Neural progenitor cell (in vitro differentiated cells): ENCODE results near the gene RELN. TPM values are rescaled to one million over a fixed set of nuclear protein-coding genes. Genes with fewer than 3 reads are reported as not detected.

ENCODE experiments used
- DNase-seq: peaks from one replicate; pipeline ENCODE4 v3.0.0-alpha.2; 2016; ENCODE audit warnings: low spot score
- H2AFZ ChIP-seq: fragments of 200-600 bp; sonication (generic); replicated peaks from 2 replicates; pipeline ENCODE4 v1.6.1; 2016; ENCODE audit warnings: antibody characterized with exemption
- H3F3A ChIP-seq: fragments of 200-600 bp; sonication (generic); 2 replicates; pipeline ENCODE4 v1.6.1; 2016; ENCODE audit warnings: antibody characterized with exemption, low read depth
- H3K27ac ChIP-seq: fragments of 200-600 bp; sonication (generic); 2 replicates; pipeline ENCODE4 v1.5.1; 2016; ENCODE audit warnings: mild to moderate bottlenecking
- H3K27me3 ChIP-seq: fragments of 200-600 bp; sonication (generic); 2 replicates; pipeline ENCODE4 v1.6.1; 2016; ENCODE audit warnings: mild to moderate bottlenecking, moderate library complexity
- H3K36me3 ChIP-seq: fragments of 200-600 bp; sonication (generic); 2 replicates; pipeline ENCODE4 v1.5.1; 2016
- H3K4me1 ChIP-seq: fragments of 200-600 bp; sonication (generic); 2 replicates; pipeline ENCODE4 v1.6.1; 2016; ENCODE audit warnings: mixed run types
- H3K4me2 ChIP-seq: fragments of 200-600 bp; sonication (generic); 2 replicates; pipeline ENCODE4 v1.6.1; 2016
- H3K4me3 ChIP-seq: fragments of 200-600 bp; sonication (generic); 2 replicates; pipeline ENCODE4 v1.5.1; 2016
- H3K79me2 ChIP-seq: fragments of 200-600 bp; sonication (generic); 2 replicates; pipeline ENCODE4 v1.6.1; 2016; ENCODE audit warnings: low read depth
- H3K9ac ChIP-seq: fragments of 200-600 bp; sonication (generic); 2 replicates; pipeline ENCODE4 v1.6.1; 2016
- H3K9me3 ChIP-seq: fragments of 200-600 bp; sonication (generic); 2 replicates; pipeline ENCODE4 v1.5.1; 2016; ENCODE audit warnings: low read depth
- H4K20me1 ChIP-seq: fragments of 200-600 bp; sonication (generic); 2 replicates; pipeline ENCODE4 v1.6.1; 2016; ENCODE audit warnings: low read depth
- H3K27ac Mint-ChIP-seq: 3 replicates; pipeline ENCODE4 v1.8.0; 2021; ENCODE audit warnings: mixed read lengths
- H3K27me3 Mint-ChIP-seq: 2 replicates; pipeline ENCODE4 v1.8.0; 2022; ENCODE audit warnings: low read depth, mild to moderate bottlenecking, inconsistent platforms, moderate library complexity, mixed read lengths; ENCODE audit not compliant: insufficient read depth
- H3K36me3 Mint-ChIP-seq: 3 replicates; pipeline ENCODE4 v1.8.0; 2021; ENCODE audit warnings: mixed read lengths
- H3K4me1 Mint-ChIP-seq: 3 replicates; pipeline ENCODE4 v1.8.0; 2021; ENCODE audit warnings: mixed read lengths
- H3K4me3 Mint-ChIP-seq: 3 replicates; pipeline ENCODE4 v1.8.0; 2021; ENCODE audit warnings: mild to moderate bottlenecking, moderate library complexity, mixed read lengths
- H3K9me3 Mint-ChIP-seq: 3 replicates; pipeline ENCODE4 v1.8.0; 2020; ENCODE audit warnings: mixed read lengths
- EZH2 ChIP-seq: fragments of 200-600 bp; sonication (generic); IDR thresholded peaks from 2 replicates; pipeline ENCODE4 v1.6.1; 2017; ENCODE audit warnings: antibody characterized with exemption, mild to moderate bottlenecking, moderate library complexity
- EZH2phosphoT487 ChIP-seq: fragments of 200-600 bp; sonication (generic); IDR thresholded peaks from 2 replicates; pipeline ENCODE4 v1.6.1; 2017; ENCODE audit warnings: antibody characterized with exemption
- total RNA-seq: library from RNA; depleted of rRNA; stranded (reverse); fragments of >200 nt; gene quantifications from 2 replicates; pipeline ENCODE4 v1.2.3, GENCODE V29; 2015; ENCODE audit warnings: low replicate concordance
- TF ChIP-seq, protein P1 (sequence below): fragments of 200-600 bp; sonication (generic); IDR thresholded peaks from 2 replicates; pipeline ENCODE4 v1.5.1; 2017; ENCODE audit warnings: antibody characterized with exemption, mild to moderate bottlenecking

Gene RELN
- total RNA-seq, 1 donor from 2014 or later: 0.02 TPM

DNA sequence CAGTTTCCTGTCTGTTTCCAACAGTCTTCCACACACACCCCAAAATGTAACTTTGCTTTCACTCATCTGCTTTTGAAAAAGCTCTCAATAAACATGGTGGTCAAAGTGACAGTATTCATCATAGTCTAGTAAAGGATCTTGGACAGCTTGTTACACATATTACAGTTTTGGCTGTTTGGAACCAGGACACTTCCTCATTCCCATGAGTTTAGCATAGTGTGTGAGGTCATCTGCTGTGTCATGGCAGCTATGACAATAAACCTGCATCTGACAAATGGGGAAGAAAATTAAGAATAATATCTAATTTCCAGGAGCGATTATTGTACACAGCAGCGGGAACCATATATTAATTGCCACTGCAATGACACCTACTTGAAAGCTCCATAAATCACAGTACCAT is 359.1 kb downstream of the RELN start:
- no peak overlapping the region for H3K4me3 ChIP-seq
- no peaks in the 10 kb centered on the region for H3K4me1 ChIP-seq
- TF ChIP-seq, protein P1, sequence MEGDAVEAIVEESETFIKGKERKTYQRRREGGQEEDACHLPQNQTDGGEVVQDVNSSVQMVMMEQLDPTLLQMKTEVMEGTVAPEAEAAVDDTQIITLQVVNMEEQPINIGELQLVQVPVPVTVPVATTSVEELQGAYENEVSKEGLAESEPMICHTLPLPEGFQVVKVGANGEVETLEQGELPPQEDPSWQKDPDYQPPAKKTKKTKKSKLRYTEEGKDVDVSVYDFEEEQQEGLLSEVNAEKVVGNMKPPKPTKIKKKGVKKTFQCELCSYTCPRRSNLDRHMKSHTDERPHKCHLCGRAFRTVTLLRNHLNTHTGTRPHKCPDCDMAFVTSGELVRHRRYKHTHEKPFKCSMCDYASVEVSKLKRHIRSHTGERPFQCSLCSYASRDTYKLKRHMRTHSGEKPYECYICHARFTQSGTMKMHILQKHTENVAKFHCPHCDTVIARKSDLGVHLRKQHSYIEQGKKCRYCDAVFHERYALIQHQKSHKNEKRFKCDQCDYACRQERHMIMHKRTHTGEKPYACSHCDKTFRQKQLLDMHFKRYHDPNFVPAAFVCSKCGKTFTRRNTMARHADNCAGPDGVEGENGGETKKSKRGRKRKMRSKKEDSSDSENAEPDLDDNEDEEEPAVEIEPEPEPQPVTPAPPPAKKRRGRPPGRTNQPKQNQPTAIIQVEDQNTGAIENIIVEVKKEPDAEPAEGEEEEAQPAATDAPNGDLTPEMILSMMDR: no peak
- TF ChIP-seq EZH2 (no peak), EZH2phosphoT487 (no peak)
- H3F3A ChIP-seq: no peaks in the 10 kb centered on the region
- H3K36me3 ChIP-seq: no peaks in the 10 kb centered on the region
- no peak overlapping the region for H3K4me2 ChIP-seq
- H4K20me1 ChIP-seq: no peaks in the 10 kb centered on the region
- no peaks in the 10 kb centered on the region for H3K79me2 ChIP-seq
- no peaks in the 10 kb centered on the region for H3K9me3 Mint-ChIP-seq
- H2AFZ ChIP-seq: no peak overlapping the region
- H3K27me3 Mint-ChIP-seq: no peaks in the 10 kb centered on the region
- DNase-seq: no peak
- H3K36me3 Mint-ChIP-seq: no peaks in the 10 kb centered on the region
- H3K27me3 ChIP-seq: no peaks in the 10 kb centered on the region
- H3K4me1 Mint-ChIP-seq: peaks cover 3% of the 10 kb centered on the region
- no peak overlapping the region for H3K4me3 Mint-ChIP-seq
- H3K9ac ChIP-seq: no peak overlapping the region
- no peak overlapping the region for H3K27ac ChIP-seq
- no peaks in the 10 kb centered on the region for H3K9me3 ChIP-seq
- H3K27ac Mint-ChIP-seq: no peak overlapping the region

GRCh38 chr7:103628742-103629141 is 360.7 kb downstream of the RELN start:
- TF ChIP-seq, protein P1: no peak
- TF ChIP-seq EZH2phosphoT487 (no peak), EZH2 (no peak)
- Histone ChIP-seq H3K9ac (no peak overlapping the region), H3K9me3 (no peaks in the 10 kb centered on the region), H2AFZ (no peak overlapping the region), H4K20me1 (no peaks in the 10 kb centered on the region), H3K79me2 (no peaks in the 10 kb centered on the region), H3K4me2 (no peak overlapping the region), H3K36me3 (no peaks in the 10 kb centered on the region), H3F3A (no peaks in the 10 kb centered on the region), H3K4me3 (no peak overlapping the region), H3K4me1 (no peaks in the 10 kb centered on the region), H3K27me3 (no peaks in the 10 kb centered on the region), H3K27ac (no peak overlapping the region)
- no peak for DNase-seq
- no peaks in the 10 kb centered on the region for H3K27me3 Mint-ChIP-seq
- H3K4me1 Mint-ChIP-seq: peaks cover 3% of the 10 kb centered on the region
- no peaks in the 10 kb centered on the region for H3K36me3 Mint-ChIP-seq
- no peak overlapping the region for H3K4me3 Mint-ChIP-seq
- no peak overlapping the region for H3K27ac Mint-ChIP-seq
- no peaks in the 10 kb centered on the region for H3K9me3 Mint-ChIP-seq

DNA sequence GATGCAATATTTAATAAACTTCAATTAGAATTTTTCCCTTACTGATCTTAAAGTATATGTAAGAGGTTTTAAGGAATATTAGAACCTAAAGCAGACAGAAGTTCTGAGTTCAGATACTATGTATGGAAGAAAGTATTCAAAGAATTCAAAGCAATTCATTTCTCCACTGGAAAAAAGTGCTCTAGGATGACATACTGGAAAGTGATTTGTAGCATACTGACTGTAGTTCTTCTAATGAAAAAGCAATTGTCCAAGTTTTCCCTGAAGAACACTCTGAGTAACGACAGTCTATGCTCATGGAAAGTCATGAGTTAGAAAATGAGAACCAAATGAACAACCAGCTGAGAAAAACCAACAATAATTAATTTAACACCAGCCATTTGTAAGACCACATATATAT is 362.7 kb downstream of the RELN start:
- peaks cover 3% of the 10 kb centered on the region for H3K4me1 Mint-ChIP-seq
- H3K9me3 Mint-ChIP-seq: no peaks in the 10 kb centered on the region
- H3F3A ChIP-seq: no peaks in the 10 kb centered on the region
- no peak overlapping the region for H3K27ac Mint-ChIP-seq
- no peak overlapping the region for H3K4me3 ChIP-seq
- H3K27me3 Mint-ChIP-seq: no peaks in the 10 kb centered on the region
- no peaks in the 10 kb centered on the region for H3K36me3 Mint-ChIP-seq
- no peak overlapping the region for H2AFZ ChIP-seq
- TF ChIP-seq EZH2phosphoT487: no peak
- TF ChIP-seq, protein P1: no peak
- TF ChIP-seq EZH2: no peak
- H3K27me3 ChIP-seq: no peaks in the 10 kb centered on the region
- H3K79me2 ChIP-seq: no peaks in the 10 kb centered on the region
- H3K27ac ChIP-seq: no peak overlapping the region
- no peaks in the 10 kb centered on the region for H3K36me3 ChIP-seq
- no peak for DNase-seq
- no peak overlapping the region for H3K9ac ChIP-seq
- H3K4me3 Mint-ChIP-seq: no peak overlapping the region
- no peaks in the 10 kb centered on the region for H3K4me1 ChIP-seq
- H3K4me2 ChIP-seq: no peak overlapping the region
- H3K9me3 ChIP-seq: no peaks in the 10 kb centered on the region
- no peaks in the 10 kb centered on the region for H4K20me1 ChIP-seq
